Skeletal muscle tissue (tissue), 4 donors: Measurements from ENCODE around the gene EPAS1. TPM values are rescaled to one million over a fixed set of nuclear protein-coding genes. Genes with fewer than 3 reads are reported as not detected.

Source experiments
- H3K27ac ChIP-seq: one replicate; pipeline ENCODE4 v1.7.0; 2013; ENCODE audit warnings: mild to moderate bottlenecking, low read depth, low read length, inconsistent platforms
- H3K27me3 ChIP-seq, 3 donors: one replicate each; pipeline ENCODE4 v1.7.0; 2013; ENCODE audit warnings: low read length in 3 of 3; ENCODE audit not compliant: control insufficient read depth in 3 of 3, insufficient read depth in 3 of 3
- H3K36me3 ChIP-seq, 3 donors: one replicate each; pipeline ENCODE4 v1.7.0; 2013; ENCODE audit warnings: low read length in 3 of 3; ENCODE audit not compliant: control insufficient read depth in 3 of 3, insufficient read depth in 3 of 3
- H3K4me1 ChIP-seq, 3 donors: one replicate each; pipeline ENCODE4 v1.7.0; 2013; ENCODE audit warnings: low read length in 3 of 3, mild to moderate bottlenecking in 3 of 3; ENCODE audit not compliant: control insufficient read depth in 3 of 3, insufficient read depth in 3 of 3
- H3K4me3 ChIP-seq, 3 donors: one replicate each; pipeline ENCODE4 v1.7.0; 2013; ENCODE audit warnings: low read length in 3 of 3
- H3K9ac ChIP-seq, 3 donors: one replicate each; pipeline ENCODE4 v1.7.0; 2013; ENCODE audit warnings: low read length in 3 of 3, mild to moderate bottlenecking in 3 of 3, moderate library complexity in 2 of 3, low read depth in 1 of 3
- H3K9me3 ChIP-seq, 3 donors: one replicate each; pipeline ENCODE4 v1.7.0; 2013; ENCODE audit warnings: low read length in 3 of 3; ENCODE audit not compliant: control insufficient read depth in 3 of 3
- total RNA-seq: library from RNA; depleted of rRNA; stranded (reverse); fragments of >200 nt; gene quantifications from one replicate; pipeline ENCODE4 v1.2.3, GENCODE V29; 2014
- donor health status: Osteomylitis.

The EPAS1 gene
- total RNA-seq, 1 donor from 2014 or later = 13.6 TPM

- H3K4me1 ChIP-seq = peaks cover 11 to 15% (median 12%) of the 10 kb centered on the region in 3 donors
- no peaks in the 10 kb centered on the region for H3K36me3 ChIP-seq
- no peaks in the 10 kb centered on the region for H3K9me3 ChIP-seq
- no peak overlapping the region for H3K4me3 ChIP-seq
- peak overlapping the region; percentile 51 for H3K27ac ChIP-seq
- H3K9ac ChIP-seq = no peak overlapping the region
- peaks cover 0 to 3% (median 0%) of the 10 kb centered on the region in 3 donors for H3K27me3 ChIP-seq
Observed at GRCh38 chr2:46270384-46270783, 26.8 kb upstream of the EPAS1 start.

- no peak overlapping the region for H3K9ac ChIP-seq
Observed at GRCh38 chr2:46273225-46273863, 23.9 kb upstream of the EPAS1 start.

GRCh38 chr2:46273919-46274318, 23.3 kb upstream of the EPAS1 start:
- peaks cover 10 to 20% (median 17%) of the 10 kb centered on the region in 3 donors for H3K4me1 ChIP-seq
- no peaks in the 10 kb centered on the region for H3K36me3 ChIP-seq
- H3K9ac ChIP-seq = no peak overlapping the region
- peak overlapping the region; percentile 41 for H3K27ac ChIP-seq
- no peak overlapping the region for H3K4me3 ChIP-seq
- no peaks in the 10 kb centered on the region for H3K27me3 ChIP-seq
- H3K9me3 ChIP-seq = no peaks in the 10 kb centered on the region

More at GRCh38 chr2:46273225-46273863, 23.9 kb upstream of the EPAS1 start:
- Histone ChIP-seq H3K4me1 (peaks cover 12 to 20% (median 19%) of the 10 kb centered on the region in 3 donors), H3K9me3 (no peaks in the 10 kb centered on the region), H3K36me3 (no peaks in the 10 kb centered on the region), H3K27me3 (peaks cover 0 to 3% (median 0%) of the 10 kb centered on the region in 3 donors), H3K27ac (peak overlapping the region; percentile 41), H3K4me3 (no peak overlapping the region)

- Histone ChIP-seq H3K36me3 (no peaks in the 10 kb centered on the region), H3K27me3 (no peaks in the 10 kb centered on the region), H3K9me3 (no peaks in the 10 kb centered on the region), H3K27ac (peak overlapping the region; percentile 68), H3K9ac (no peak overlapping the region), H3K4me1 (peaks cover 8 to 20% (median 15%) of the 10 kb centered on the region in 3 donors), H3K4me3 (no peak overlapping the region)
Observed at GRCh38 chr2:46274586-46274985, 22.6 kb upstream of the EPAS1 start.

- Histone ChIP-seq H3K9ac (no peak overlapping the region), H3K36me3 (no peaks in the 10 kb centered on the region), H3K27me3 (no peaks in the 10 kb centered on the region), H3K9me3 (no peaks in the 10 kb centered on the region), H3K4me1 (peaks cover 4 to 18% (median 15%) of the 10 kb centered on the region in 3 donors), H3K27ac (peak overlapping the region; percentile 39), H3K4me3 (no peak overlapping the region)
Observed at GRCh38 chr2:46275995-46276394, 21.2 kb upstream of the EPAS1 start.

- peak overlapping the region; percentile 39 for H3K27ac ChIP-seq
- no peak overlapping the region for H3K4me3 ChIP-seq
- peaks cover 4 to 18% (median 15%) of the 10 kb centered on the region in 3 donors for H3K4me1 ChIP-seq
- no peaks in the 10 kb centered on the region for H3K9me3 ChIP-seq
- no peaks in the 10 kb centered on the region for H3K36me3 ChIP-seq
- H3K9ac ChIP-seq = no peak overlapping the region
- no peaks in the 10 kb centered on the region for H3K27me3 ChIP-seq
Observed at GRCh38 chr2:46276642-46277041, 20.6 kb upstream of the EPAS1 start.

GRCh38 chr2:46277431-46278190, 19.6 kb upstream of the EPAS1 start:
- Histone ChIP-seq H3K27me3 (peaks cover 0 to 3% (median 0%) of the 10 kb centered on the region in 3 donors), H3K4me3 (no peak overlapping the region), H3K9me3 (no peaks in the 10 kb centered on the region), H3K27ac (no peak overlapping the region), H3K9ac (no peak overlapping the region), H3K4me1 (peaks cover 4 to 18% (median 15%) of the 10 kb centered on the region in 3 donors), H3K36me3 (no peaks in the 10 kb centered on the region)

GRCh38 chr2:46278952-46279351, 18.3 kb upstream of the EPAS1 start:
- Histone ChIP-seq H3K4me3 (no peak overlapping the region), H3K36me3 (no peaks in the 10 kb centered on the region), H3K27me3 (peaks cover 0 to 3% (median 0%) of the 10 kb centered on the region in 3 donors), H3K9ac (no peak overlapping the region), H3K4me1 (peaks cover 4 to 13% (median 9%) of the 10 kb centered on the region in 3 donors), H3K9me3 (no peaks in the 10 kb centered on the region), H3K27ac (no peak overlapping the region)

GRCh38 chr2:46281939-46282338, 15.3 kb upstream of the EPAS1 start:
- Histone ChIP-seq H3K36me3 (no peaks in the 10 kb centered on the region), H3K4me1 (peaks cover 0 to 3% (median 3%) of the 10 kb centered on the region in 3 donors), H3K9ac (no peak overlapping the region), H3K27me3 (peaks cover 0 to 3% (median 0%) of the 10 kb centered on the region in 3 donors), H3K9me3 (no peaks in the 10 kb centered on the region), H3K27ac (no peak overlapping the region), H3K4me3 (no peak overlapping the region)

- Histone ChIP-seq H3K27me3 (peaks cover 0 to 3% (median 0%) of the 10 kb centered on the region in 3 donors), H3K9me3 (no peaks in the 10 kb centered on the region), H3K9ac (no peak overlapping the region), H3K4me3 (no peak overlapping the region), H3K4me1 (no peaks in the 10 kb centered on the region), H3K27ac (no peak overlapping the region), H3K36me3 (no peaks in the 10 kb centered on the region)
Observed at GRCh38 chr2:46283693-46284092, 13.5 kb upstream of the EPAS1 start.
